ENCODE results near the gene FOXJ3. TPM values are rescaled to one million over a fixed set of nuclear protein-coding genes. Genes with fewer than 3 reads are reported as not detected.

The FOXJ3 gene
- total RNA-seq, 1 donor from 2014 or later = 76.4 TPM

- no peak for ATAC-seq
- intact Hi-C loops (cut with DNase I) = no loop called here
- DNase-seq (ENCODE audit: low spot score) = no peak
These were observed 19.5 kb downstream of the FOXJ3 start for GRCh38 chr1:42315500-42315899.

DNA sequence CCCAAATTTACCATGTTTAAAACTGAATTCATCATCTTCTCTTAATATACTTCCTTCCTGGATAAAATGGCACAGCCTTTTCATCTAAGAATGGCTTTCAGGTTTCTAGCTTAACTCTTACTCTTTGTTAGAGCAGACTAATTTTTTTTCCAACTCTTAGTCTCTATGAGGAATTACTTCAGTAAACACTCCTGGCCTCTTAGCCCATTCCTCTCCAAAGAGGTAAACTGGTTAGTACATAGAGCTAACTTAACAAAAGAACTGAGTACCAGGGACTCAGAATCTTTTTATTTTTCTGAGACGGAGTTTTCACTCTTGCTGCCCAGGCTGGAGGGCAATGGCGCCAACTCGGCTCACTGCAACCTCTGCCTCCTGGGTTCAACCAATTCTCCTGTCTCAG is 21.1 kb downstream of the FOXJ3 start:
- intact Hi-C loops (cut with DNase I) = no loop called here
- ATAC-seq (no peak), DNase-seq (ENCODE audit: low spot score) (no peak)

GRCh38 chr1:42312576-42313212 is 22.3 kb downstream of the FOXJ3 start:
- ATAC-seq (no peak), DNase-seq (ENCODE audit: low spot score) (no peak)
- intact Hi-C loops (cut with DNase I) = no loop called here

GRCh38 chr1:42311897-42312296 is 23.1 kb downstream of the FOXJ3 start:
- no peak for ATAC-seq

GRCh38 chr1:42311138-42311537 is 23.9 kb downstream of the FOXJ3 start:
- DNase-seq (ENCODE audit: low spot score) (no peak), ATAC-seq (no peak)
- intact Hi-C loops (cut with DNase I) = no loop called here

More at GRCh38 chr1:42311897-42312296, 23.1 kb downstream of the FOXJ3 start:
- intact Hi-C loops (cut with DNase I) = no loop called here
- DNase-seq (ENCODE audit: low spot score) = no peak

DNA sequence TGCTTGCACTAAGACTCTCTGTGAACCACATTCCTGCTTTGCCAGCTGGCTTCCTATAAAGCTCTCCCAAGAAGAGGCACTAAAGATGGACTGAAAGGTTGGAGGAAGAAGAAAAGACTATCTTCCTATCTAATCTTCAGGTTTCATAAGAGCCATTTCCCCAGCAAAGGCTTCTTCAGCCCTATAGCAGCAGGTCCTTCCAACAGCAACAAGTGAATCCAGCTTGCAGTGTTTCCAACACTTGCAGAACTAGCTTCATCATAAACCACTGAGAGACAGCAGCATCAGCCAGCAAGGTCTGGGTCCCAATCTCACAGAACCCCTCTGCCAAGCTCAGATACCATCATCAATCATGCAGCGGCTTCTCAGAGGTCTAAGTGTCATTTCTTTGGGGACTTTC is 28.1 kb downstream of the FOXJ3 start:
- intact Hi-C loops (cut with DNase I) = no loop called here

GRCh38 chr1:42305639-42306038 is 29.4 kb downstream of the FOXJ3 start:
- ATAC-seq (no peak), DNase-seq (ENCODE audit: low spot score) (no peak)
- intact Hi-C loops (cut with DNase I) = no loop called here

More for the DNA sequence above, 28.1 kb downstream of the FOXJ3 start:
- ATAC-seq = no peak
- no peak for DNase-seq (ENCODE audit: low spot score)

GRCh38 chr1:42302034-42302433 is 33.0 kb downstream of the FOXJ3 start:
- ATAC-seq = no peak
- no peak for DNase-seq (ENCODE audit: low spot score)
- intact Hi-C loops (cut with DNase I) = no loop called here

DNA sequence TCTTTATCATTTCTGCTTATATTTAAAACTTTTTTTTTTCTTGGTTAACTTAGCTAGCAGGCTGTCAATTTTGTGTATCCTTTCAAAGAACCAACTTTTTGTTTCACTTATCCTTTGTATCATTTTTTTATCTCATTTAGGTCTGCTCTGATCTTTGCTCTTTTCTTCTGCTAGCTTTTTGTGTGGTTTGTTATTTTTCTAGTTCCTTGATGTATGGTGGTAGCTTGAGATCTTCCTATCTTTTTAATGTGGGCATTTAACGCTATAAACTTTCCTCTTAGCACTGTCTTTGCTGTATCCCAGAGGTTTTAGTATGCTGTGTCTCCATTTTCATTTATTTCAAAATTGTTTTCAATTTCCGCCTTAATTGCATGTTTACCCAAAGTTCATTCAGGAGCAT is 36.5 kb downstream of the FOXJ3 start:
- DNase-seq (ENCODE audit: low spot score) = no peak
- ATAC-seq = no peak
- intact Hi-C loops (cut with DNase I) = no loop called here

DNA sequence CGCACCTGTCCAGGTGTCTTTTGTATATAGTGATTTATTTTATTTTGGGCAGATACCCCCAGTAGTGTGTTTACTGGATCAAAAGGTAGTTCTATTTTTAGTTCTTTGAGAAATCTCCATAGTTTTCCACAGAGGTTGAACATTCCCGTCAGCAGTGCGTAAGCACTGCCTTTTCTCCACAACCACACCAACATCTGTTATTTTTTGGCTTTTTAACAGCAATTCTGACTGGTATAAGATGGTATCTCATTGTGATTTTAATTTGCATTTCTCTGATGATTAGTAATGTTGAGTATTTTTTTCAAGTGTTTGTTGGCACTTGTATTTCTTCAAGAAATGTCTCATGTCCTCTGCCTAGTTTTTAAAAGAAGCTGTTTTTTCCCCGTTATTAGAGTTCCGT is 39.2 kb downstream of the FOXJ3 start:
- DNase-seq (ENCODE audit: low spot score) (no peak), ATAC-seq (no peak)
- intact Hi-C loops (cut with DNase I) = no loop called here

- ATAC-seq (no peak), DNase-seq (ENCODE audit: low spot score) (no peak)
- intact Hi-C loops (cut with DNase I) = no loop called here
These were observed 44.9 kb downstream of the FOXJ3 start for GRCh38 chr1:42290130-42290529.

GRCh38 chr1:42288311-42288985 is 46.6 kb downstream of the FOXJ3 start:
- DNase-seq (ENCODE audit: low spot score) (no peak), ATAC-seq (no peak)
- intact Hi-C loops (cut with DNase I) = no loop called here

DNA sequence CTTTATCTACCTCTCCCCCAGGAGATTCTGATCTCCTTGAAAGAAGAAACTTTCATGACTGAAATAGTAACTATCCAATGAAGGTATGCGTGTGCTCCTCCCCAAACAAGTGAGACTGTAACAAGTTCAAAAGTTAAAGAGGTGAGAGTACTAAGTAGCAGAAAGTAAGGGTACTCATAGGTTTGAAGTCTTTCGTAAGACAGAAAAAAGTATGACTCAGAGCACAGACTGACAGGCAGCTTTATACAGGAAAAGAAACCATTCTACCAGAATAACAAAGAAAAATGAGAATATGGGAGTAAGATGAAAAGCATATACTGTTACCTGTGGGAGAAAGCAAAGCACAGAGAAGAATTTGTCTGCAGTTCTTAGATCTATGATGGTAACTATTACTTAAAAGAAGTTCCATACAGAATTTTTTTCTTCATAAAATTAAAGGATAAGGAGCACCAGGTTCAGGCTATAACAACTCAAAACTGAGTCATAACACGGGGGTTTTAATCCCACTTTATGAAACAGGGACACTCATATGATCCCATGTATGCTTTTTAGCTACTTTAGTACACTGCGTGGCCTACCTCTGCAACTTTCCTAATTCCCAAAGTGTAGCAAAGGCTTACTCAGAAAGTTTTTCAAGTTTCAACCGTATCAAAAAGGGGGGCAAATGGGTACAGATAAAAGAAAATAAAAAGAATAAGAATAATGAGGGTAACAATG is 52.0 kb downstream of the FOXJ3 start:
- intact Hi-C loops (cut with DNase I) = no loop called here
- DNase-seq (ENCODE audit: low spot score) (no peak), ATAC-seq (no peak)

GRCh38 chr1:42282024-42282579 is 52.9 kb downstream of the FOXJ3 start:
- ATAC-seq (no peak), DNase-seq (ENCODE audit: low spot score) (no peak)

GRCh38 chr1:42280821-42281220 is 54.2 kb downstream of the FOXJ3 start:
- ATAC-seq = no peak
- intact Hi-C loops (cut with DNase I) = no loop called here
- no peak for DNase-seq (ENCODE audit: low spot score)

More at GRCh38 chr1:42282024-42282579, 52.9 kb downstream of the FOXJ3 start:
- intact Hi-C loops (cut with DNase I) = no loop called here

DNA sequence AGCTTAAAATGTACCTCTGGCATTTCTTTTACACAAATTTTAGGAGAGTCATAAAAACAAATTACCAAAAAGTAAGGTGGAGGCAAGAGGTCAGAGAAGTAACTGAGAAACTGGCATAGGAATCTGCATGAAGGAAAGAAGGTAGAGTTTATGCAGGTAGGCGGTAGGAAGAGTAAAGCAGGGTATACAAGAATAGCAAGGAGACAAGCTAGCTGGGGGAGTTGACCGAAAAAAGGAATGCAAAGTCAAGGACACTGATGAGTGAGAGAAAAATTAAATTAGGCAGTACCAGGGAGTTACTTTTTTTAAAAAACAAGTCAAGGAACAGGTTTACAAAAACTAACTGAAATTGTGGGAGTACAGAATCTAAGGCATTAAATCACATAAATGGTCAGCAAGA is 56.0 kb downstream of the FOXJ3 start:
- ATAC-seq (no peak), DNase-seq (ENCODE audit: low spot score) (no peak)
- intact Hi-C loops (cut with DNase I) = no loop called here

GRCh38 chr1:42272920-42273319 is 62.1 kb downstream of the FOXJ3 start:
- ATAC-seq (no peak), DNase-seq (ENCODE audit: low spot score) (no peak)
- intact Hi-C loops (cut with DNase I) = no loop called here

- DNase-seq (ENCODE audit: low spot score) (no peak), ATAC-seq (no peak)
- intact Hi-C loops (cut with DNase I) = no loop called here
These were observed 67.1 kb downstream of the FOXJ3 start for GRCh38 chr1:42267904-42268303.

GRCh38 chr1:42266253-42267135 is 68.5 kb downstream of the FOXJ3 start:
- DNase-seq (ENCODE audit: low spot score) (no peak), ATAC-seq (no peak)
- intact Hi-C loops (cut with DNase I) = no loop called here
